Forelimb muscle (tissue), 1 donor: ENCODE data around the gene KCTD8. TPM values are rescaled to one million over a fixed set of nuclear protein-coding genes. Genes with fewer than 3 reads are reported as not detected.

Source experiments
- DNase-seq: peaks from one replicate; pipeline ENCODE4 v3.0.0-alpha.2; 2013; ENCODE audit warnings: low read depth
- polyA plus RNA-seq: library from polyadenylated mRNA; unstranded; fragments of 120-200 nt; gene quantifications from one replicate; pipeline ENCODE4 v1.2.1, GENCODE V29; 2013; ENCODE audit not compliant: insufficient read length

Gene KCTD8
- polyA plus RNA-seq, result 0.09 TPM

- DNase-seq, result peak; percentile 34
Measured at GRCh38 chr4:44448521-44449461, at the start of gene KCTD8. KCTD8 (minus strand) TSS chr4:44448809.

- no peak for DNase-seq
Measured at GRCh38 chr4:44494810-44495701, 46.4 kb upstream of the KCTD8 start.

- no peak for DNase-seq
Measured at GRCh38 chr4:44493924-44494323, 45.3 kb upstream of the KCTD8 start.

- DNase-seq, result no peak
Measured at GRCh38 chr4:44487341-44487740, 38.7 kb upstream of the KCTD8 start.

- DNase-seq, result no peak
Measured at GRCh38 chr4:44479731-44480130, 31.1 kb upstream of the KCTD8 start.

GRCh38 chr4:44462259-44462658 lies 13.7 kb upstream of the KCTD8 start:
- no peak for DNase-seq

GRCh38 chr4:44447563-44448504 lies 775 bp downstream of the KCTD8 start:
- no peak for DNase-seq

- no peak for DNase-seq
Measured at GRCh38 chr4:44446801-44447562, 1.6 kb downstream of the KCTD8 start.

- no peak for DNase-seq
Measured at GRCh38 chr4:44446191-44446590, 2.4 kb downstream of the KCTD8 start.

- DNase-seq, result no peak
Measured at GRCh38 chr4:44438687-44439086, 9.9 kb downstream of the KCTD8 start.

- DNase-seq, result no peak
Measured at GRCh38 chr4:44434247-44434646, 14.4 kb downstream of the KCTD8 start.

- no peak for DNase-seq
Measured at GRCh38 chr4:44425614-44426208, 22.9 kb downstream of the KCTD8 start.

- no peak for DNase-seq
Measured at GRCh38 chr4:44422912-44423311, 25.7 kb downstream of the KCTD8 start.

- no peak for DNase-seq
Measured at GRCh38 chr4:44421330-44422065, 27.1 kb downstream of the KCTD8 start.

- DNase-seq, result no peak
Measured at GRCh38 chr4:44415251-44415650, 33.4 kb downstream of the KCTD8 start.

- DNase-seq, result no peak
Measured at GRCh38 chr4:44368413-44369167, 80.0 kb downstream of the KCTD8 start.

- no peak for DNase-seq
Measured at GRCh38 chr4:44354172-44354571, 94.4 kb downstream of the KCTD8 start.

- no peak for DNase-seq
Measured at GRCh38 chr4:44351069-44351468, 97.5 kb downstream of the KCTD8 start.

- DNase-seq, result no peak
Measured at GRCh38 chr4:44342800-44343199, 105.8 kb downstream of the KCTD8 start.
